Suppressor macrophage (primary cell): ENCODE measurements around the gene COL15A1.
A peak's percentile ranks its signal among the peaks of the same experiment; 100 is the strongest.
"Not testable (repeated sequence)": the region's sequence is repeated elsewhere in the genome, so short reads cannot be mapped to it uniquely, and the experiment has no call there.

Experiments used
- DNase-seq, 4 experiments: peaks; one replicate each; pipeline ENCODE4 v3.0.0-alpha.2; 2020 to 2022

Gene COL15A1

GRCh38 chr9:99087462-99087861, 143.8 kb downstream of the COL15A1 start:
- no peak for DNase-seq

GRCh38 chr9:99090336-99091130, 146.8 kb downstream of the COL15A1 start:
- no peak for DNase-seq

GRCh38 chr9:99092643-99093491, 149.2 kb downstream of the COL15A1 start:
- DNase-seq = no peak

DNA sequence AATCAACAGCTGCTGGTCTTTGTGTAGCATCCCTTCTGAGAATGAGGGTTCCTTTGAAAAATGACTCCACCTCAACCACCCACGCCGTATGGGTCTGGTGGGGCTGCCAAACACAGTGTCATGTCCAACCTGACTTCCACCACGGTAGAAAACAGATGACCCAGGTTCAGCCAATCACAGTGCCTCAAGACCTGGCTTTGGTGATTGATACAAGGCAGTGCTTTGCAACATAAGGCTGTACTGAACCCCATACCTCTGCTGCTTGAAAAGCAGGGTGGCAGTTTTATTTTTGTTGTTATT, 149.7 kb downstream of the COL15A1 start:
- DNase-seq = no peak

DNA sequence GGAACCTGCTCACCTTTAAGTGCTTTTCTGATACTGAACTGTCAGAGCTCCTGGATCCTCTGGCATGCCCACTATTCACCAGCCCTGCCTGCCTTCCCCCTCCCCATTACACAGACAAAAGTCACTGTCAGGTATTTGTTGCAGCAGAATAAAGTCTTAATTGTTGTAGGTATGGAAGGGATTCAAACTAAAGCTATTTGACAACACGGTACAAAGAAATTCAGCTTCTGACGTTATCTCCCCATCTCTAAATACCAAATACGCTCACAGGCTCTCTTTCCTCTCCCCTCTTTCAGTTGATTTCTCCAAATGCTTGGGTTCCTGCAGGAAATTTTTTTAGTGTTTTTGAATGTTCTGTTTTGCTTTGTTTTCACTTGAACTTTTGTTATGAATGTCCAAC, 151.9 kb downstream of the COL15A1 start:
- no peak for DNase-seq

DNA sequence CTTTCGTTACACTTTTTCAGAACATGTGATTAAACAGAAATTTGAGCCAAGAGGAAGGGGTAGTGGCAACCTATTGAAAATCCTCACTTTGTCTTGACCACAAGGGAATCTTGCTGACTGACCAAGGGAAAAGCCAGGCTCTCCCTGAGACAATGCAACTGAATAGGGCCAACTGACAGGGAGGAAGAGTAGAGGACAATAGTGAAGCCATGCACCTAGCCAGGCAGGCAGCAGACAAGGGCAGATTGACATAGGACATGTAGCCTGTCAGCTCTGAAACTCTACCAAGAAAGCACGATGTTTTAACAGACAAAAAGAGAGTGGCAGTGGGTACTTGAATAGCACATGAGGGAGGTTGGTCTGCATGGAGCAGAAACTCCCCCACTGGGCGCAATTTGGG, 152.7 kb downstream of the COL15A1 start:
- DNase-seq = no peak

- not testable (repeated sequence) for DNase-seq
Measured at GRCh38 chr9:99099806-99100585, 156.3 kb downstream of the COL15A1 start.

DNA sequence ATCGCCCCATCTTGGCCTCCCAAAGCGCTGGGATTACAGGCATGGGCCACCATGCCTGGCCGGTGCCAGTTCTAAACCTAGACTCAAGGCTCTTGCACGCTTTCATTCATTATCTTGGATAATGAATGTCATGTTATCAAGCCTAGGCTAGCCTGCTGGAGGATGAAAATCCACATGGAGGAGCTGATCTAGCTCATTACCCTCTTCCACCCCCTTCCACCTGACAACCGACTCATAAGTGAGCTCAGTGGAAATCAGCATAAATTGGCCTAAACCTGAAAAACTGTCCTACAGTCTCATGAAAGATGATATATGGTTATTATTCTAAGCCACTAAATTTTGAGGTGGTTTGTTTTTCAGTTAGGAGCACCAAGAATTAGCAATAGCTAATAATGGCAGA, 157.6 kb downstream of the COL15A1 start:
- no peak for DNase-seq

DNA sequence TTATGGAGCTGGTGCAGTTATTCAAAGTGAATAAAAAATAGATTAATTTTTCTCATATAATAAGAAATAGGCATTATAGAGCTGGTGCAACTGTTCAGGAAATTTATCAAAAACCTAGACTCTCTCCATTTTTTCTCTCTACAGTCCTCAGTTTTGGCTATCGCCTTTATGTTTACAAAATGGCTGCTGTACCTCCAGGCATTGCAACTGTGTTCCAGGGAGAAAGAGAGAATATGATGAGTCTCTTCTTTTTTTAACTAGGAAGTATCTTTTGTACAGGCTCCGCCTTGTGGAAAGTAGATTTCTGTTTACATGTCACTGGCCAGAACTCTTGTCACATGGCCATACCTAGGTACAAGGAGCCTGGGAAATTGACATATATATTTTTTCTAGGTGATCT, 158.1 kb downstream of the COL15A1 start:
- no peak for DNase-seq

GRCh38 chr9:99103054-99103895, 159.6 kb downstream of the COL15A1 start:
- no peak for DNase-seq

GRCh38 chr9:99103901-99104458, 160.3 kb downstream of the COL15A1 start:
- DNase-seq = peak in 3 of 4 experiments; percentile 41 to 51 (median 43)

GRCh38 chr9:99104459-99105151, 160.9 kb downstream of the COL15A1 start, which contains the start of gene TGFBR1:
Gene TGFBR1, plus strand, starts transcription at chr9:99105113. Its CDS starts 93 bp downstream, at chr9:99105206.
- DNase-seq = peak; percentile 95 to 98 (median 97)

GRCh38 chr9:99105152-99106043, 161.7 kb downstream of the COL15A1 start:
- DNase-seq = peak; percentile 76 to 94 (median 90)

DNA sequence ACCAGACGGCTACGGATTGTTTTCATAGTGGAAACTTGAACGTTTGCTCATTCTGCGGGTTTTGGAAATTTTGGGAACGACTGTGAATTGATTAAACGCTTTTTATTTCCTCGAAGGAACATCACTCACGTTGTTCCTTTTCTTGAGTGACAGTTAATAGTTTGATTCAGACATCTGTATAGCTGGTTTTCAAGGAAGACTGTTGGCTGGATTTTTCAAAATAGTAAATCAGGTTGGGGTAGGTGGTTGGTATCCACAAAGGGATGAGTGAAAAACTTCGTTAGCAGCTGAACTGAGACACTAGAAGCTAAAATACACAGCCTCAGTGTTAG, 162.3 kb downstream of the COL15A1 start:
- no peak for DNase-seq

GRCh38 chr9:99107421-99107820, 163.7 kb downstream of the COL15A1 start:
- no peak for DNase-seq

GRCh38 chr9:99108131-99108530, 164.4 kb downstream of the COL15A1 start:
- DNase-seq = peak in 1 of 4 experiments; percentile 35

GRCh38 chr9:99109522-99109921, 165.8 kb downstream of the COL15A1 start:
- DNase-seq = peak; percentile 82 to 94 (median 88)

GRCh38 chr9:99112750-99113413, 169.2 kb downstream of the COL15A1 start:
- DNase-seq = no peak

- no peak for DNase-seq
Measured at GRCh38 chr9:99113414-99114048, 169.8 kb downstream of the COL15A1 start.
